GM18858 (cell line): ENCODE data around the gene KCNIP2.
"Not testable (repeated sequence)": the region's sequence is repeated elsewhere in the genome, so short reads cannot be mapped to it uniquely, and the experiment has no call there.

Experiments used
- ATAC-seq: cut with Tn5 transposase; IDR thresholded peaks from one replicate; pipeline ENCODE4 v1.9.1; 2021; ENCODE audit not compliant: unreplicated experiment

Gene KCNIP2

GRCh38 chr10:101828766-101829551 is 14.6 kb downstream of the KCNIP2 start:
- ATAC-seq: no peak

GRCh38 chr10:101827919-101828600 is 15.5 kb downstream of the KCNIP2 start:
- no peak for ATAC-seq

GRCh38 chr10:101826852-101827434 is 16.7 kb downstream of the KCNIP2 start:
- no peak for ATAC-seq

- no peak for ATAC-seq
Measured at GRCh38 chr10:101824736-101825135, 18.9 kb downstream of the KCNIP2 start.

- peak; percentile 12 for ATAC-seq
Measured at GRCh38 chr10:101818872-101819633, 24.5 kb downstream of the KCNIP2 start.

- peak; percentile 78 for ATAC-seq
Measured at GRCh38 chr10:101818119-101818871, 25.3 kb downstream of the KCNIP2 start, which contains the start of gene OGA. OGA (minus strand) TSS chr10:101818444; CDS start chr10:101818022, 422 bp downstream.

GRCh38 chr10:101817337-101818118 is 26.1 kb downstream of the KCNIP2 start:
- ATAC-seq: no peak

- ATAC-seq: no peak
Measured at GRCh38 chr10:101816913-101817336, 26.7 kb downstream of the KCNIP2 start.

- ATAC-seq: no peak
Measured at GRCh38 chr10:101816376-101816775, 27.2 kb downstream of the KCNIP2 start.

- no peak for ATAC-seq
Measured at GRCh38 chr10:101814466-101815071, 29.0 kb downstream of the KCNIP2 start.

GRCh38 chr10:101812606-101813005 is 31.0 kb downstream of the KCNIP2 start:
- no peak for ATAC-seq

- no peak for ATAC-seq
Measured at GRCh38 chr10:101807158-101807557, 36.4 kb downstream of the KCNIP2 start.

- no peak for ATAC-seq
Measured at GRCh38 chr10:101803511-101803910, 40.1 kb downstream of the KCNIP2 start.

- no peak for ATAC-seq
Measured at GRCh38 chr10:101797403-101798059, 46.1 kb downstream of the KCNIP2 start.

- no peak for ATAC-seq
Measured at GRCh38 chr10:101793526-101793925, 50.1 kb downstream of the KCNIP2 start.

- no peak for ATAC-seq
Measured at GRCh38 chr10:101789686-101790085, 53.9 kb downstream of the KCNIP2 start.

- not testable (repeated sequence) for ATAC-seq
Measured at GRCh38 chr10:101789231-101789630, 54.4 kb downstream of the KCNIP2 start.

- ATAC-seq: no peak
Measured at GRCh38 chr10:101785801-101786200, 57.8 kb downstream of the KCNIP2 start.

GRCh38 chr10:101784558-101784957 is 59.0 kb downstream of the KCNIP2 start:
- ATAC-seq: no peak
